SJSA1 (cell line): ENCODE data around the gene PDE10A. TPM values are rescaled to one million over a fixed set of nuclear protein-coding genes. Genes with fewer than 3 reads are reported as not detected.
A peak's percentile ranks its signal among the peaks of the same experiment; 100 is the strongest.

ENCODE experiments used
- DNase-seq, 2 experiments: peaks; one replicate each; pipeline ENCODE4 v3.0.0-alpha.2; 2015 to 2020; ENCODE audit warnings: low spot score in 2 of 2, low read depth in 1 of 2
- H3K27ac ChIP-seq: fragments of 250-450 bp; sonication (Bioruptor Pico); 2 replicates; pipeline ENCODE4 v1.5.1; 2020; ENCODE audit warnings: mild to moderate bottlenecking, moderate library complexity
- H3K27me3 ChIP-seq: fragments of 250-450 bp; sonication (Bioruptor Pico); replicated peaks from 2 replicates; pipeline ENCODE4 v1.5.1; 2020; ENCODE audit warnings: mild to moderate bottlenecking, moderate library complexity
- H3K36me3 ChIP-seq: fragments of 250-450 bp; sonication (Bioruptor Pico); 2 replicates; pipeline ENCODE4 v1.5.1; 2020; ENCODE audit warnings: mild to moderate bottlenecking
- H3K4me1 ChIP-seq: fragments of 250-450 bp; sonication (Bioruptor Pico); replicated peaks from 2 replicates; pipeline ENCODE4 v1.6.1; 2021; ENCODE audit warnings: mild to moderate bottlenecking
- H3K4me3 ChIP-seq: fragments of 250-450 bp; sonication (Bioruptor Pico); 2 replicates; pipeline ENCODE4 v1.5.1; 2020; ENCODE audit warnings: mild to moderate bottlenecking
- H3K9me3 ChIP-seq: fragments of 250-450 bp; sonication (Bioruptor Pico); replicated peaks from 2 replicates; pipeline ENCODE4 v1.5.1; 2020; ENCODE audit warnings: mild to moderate bottlenecking
- total RNA-seq: library from RNA; depleted of rRNA; stranded (reverse); fragments of >200 nt; shearing (Covaris generic); gene quantifications from 2 replicates; pipeline ENCODE4 v1.2.3, GENCODE V29; 2014

Gene PDE10A
- total RNA-seq, 1 experiment from 2014 or later = 2.4 TPM

DNA sequence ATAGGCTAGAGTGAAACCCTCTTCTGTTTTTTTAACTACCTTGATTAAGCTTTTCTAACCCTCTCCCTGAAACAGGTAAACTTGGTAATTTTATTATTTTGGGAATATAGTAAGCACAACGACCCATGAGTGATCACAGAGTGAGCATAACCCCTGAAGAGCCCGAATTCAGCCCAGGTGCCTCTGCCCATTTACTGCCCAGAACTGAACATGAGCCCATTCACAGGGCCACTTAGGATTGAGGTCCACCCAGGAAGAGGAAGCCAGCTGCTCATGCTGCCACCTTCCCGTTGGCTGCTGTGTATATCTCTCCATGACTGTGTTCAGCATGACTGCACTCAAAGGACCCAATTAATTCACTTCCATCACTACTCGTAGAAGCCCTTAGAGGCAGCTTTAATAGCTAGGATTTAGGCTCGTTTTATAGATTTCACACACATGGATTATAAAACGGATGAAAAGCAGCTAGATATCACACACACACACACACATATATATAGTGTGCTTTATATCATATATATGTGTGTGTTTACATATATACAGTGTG, 8.3 kb upstream of the PDE10A start:
- H3K27me3 ChIP-seq = peaks cover 15% of the 10 kb centered on the region

DNA sequence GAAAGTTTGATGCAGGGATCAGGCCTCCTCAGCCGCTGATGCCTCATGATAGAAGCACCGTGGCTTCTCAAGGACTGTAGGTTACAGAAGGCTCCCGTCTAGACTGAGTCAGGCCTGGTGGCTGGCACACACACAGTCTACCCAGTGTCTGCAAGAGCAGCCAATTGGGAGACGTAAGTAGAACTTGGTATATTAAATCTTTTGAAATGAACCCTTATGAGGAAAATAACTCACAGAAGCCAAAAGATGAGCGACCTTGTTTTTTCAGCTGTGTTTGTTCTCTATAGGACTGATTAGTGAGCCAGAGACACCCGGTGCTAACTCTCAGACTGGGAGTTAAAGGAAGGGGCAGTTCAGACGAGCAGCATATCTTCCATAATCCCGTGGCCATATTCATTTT, 5.9 kb upstream of the PDE10A start:
- peaks cover 6% of the 10 kb centered on the region for H3K4me1 ChIP-seq
- DNase-seq = no peak
- no peak overlapping the region for H3K4me3 ChIP-seq
- H3K36me3 ChIP-seq = no peaks in the 10 kb centered on the region
- no peak overlapping the region for H3K27ac ChIP-seq
- H3K27me3 ChIP-seq = peaks cover 39% of the 10 kb centered on the region
- H3K9me3 ChIP-seq = no peaks in the 10 kb centered on the region

More for the DNA sequence above, 8.3 kb upstream of the PDE10A start:
- Histone ChIP-seq H3K27ac (no peak overlapping the region), H3K4me3 (no peak overlapping the region), H3K36me3 (no peaks in the 10 kb centered on the region), H3K4me1 (peaks cover 4% of the 10 kb centered on the region), H3K9me3 (no peaks in the 10 kb centered on the region)
- no peak for DNase-seq

DNA sequence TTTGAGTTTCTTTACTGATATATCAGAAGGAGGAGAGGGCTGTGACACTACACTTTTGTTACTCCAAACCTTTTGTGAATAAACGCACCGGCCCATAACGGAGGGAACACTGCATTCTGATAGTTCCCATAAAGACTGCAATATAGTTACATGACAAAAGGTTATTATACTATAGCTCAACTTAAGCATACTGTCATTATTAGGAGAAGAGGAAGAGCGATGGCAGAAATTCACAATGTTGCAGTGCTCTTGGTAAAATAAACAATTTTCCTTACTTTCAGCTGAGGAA, 2.3 kb upstream of the PDE10A start:
- no peak overlapping the region for H3K27ac ChIP-seq
- no peak for DNase-seq
- H3K4me3 ChIP-seq = no peak overlapping the region
- peaks cover 34% of the 10 kb centered on the region for H3K4me1 ChIP-seq
- H3K9me3 ChIP-seq = no peaks in the 10 kb centered on the region
- peaks cover 68% of the 10 kb centered on the region for H3K27me3 ChIP-seq
- no peaks in the 10 kb centered on the region for H3K36me3 ChIP-seq

DNA sequence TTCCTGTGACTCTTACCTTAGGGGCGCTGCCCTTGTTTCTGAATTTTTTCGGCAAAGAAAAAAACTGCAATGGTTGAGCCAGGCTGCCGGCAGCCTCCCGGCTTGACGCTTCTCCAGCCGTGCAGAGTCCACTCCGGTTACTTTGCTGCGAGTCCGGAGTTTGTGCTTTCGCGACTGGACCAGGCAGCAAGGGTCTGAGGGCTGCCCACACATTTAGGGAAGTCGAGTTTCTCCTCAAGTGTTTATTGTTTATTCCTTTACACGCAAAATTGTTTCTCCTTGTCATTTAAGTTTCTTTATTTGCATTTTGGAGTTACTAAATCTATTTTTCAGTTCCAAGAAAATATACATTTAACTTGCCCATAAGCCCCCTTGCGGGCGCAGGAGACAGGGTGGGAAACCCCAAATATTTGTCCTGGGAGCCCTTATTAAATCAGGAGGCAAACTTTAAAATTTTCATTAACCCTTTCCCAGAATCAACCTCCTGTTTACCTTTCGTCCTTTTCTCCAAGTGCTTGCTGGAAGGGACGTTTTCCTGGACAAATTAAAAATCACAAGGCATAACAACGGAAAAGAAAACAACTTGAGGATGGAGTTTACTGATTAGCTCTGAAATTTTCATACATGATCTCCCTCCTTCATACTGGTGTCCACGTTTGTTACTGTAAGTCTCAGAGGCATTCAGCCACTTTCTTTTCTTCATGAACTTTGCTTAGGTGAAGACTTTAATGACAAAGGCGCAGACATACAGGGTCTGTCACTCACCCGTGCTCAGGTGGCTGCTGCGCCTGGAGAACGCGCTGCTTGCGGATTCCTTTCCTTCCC, 1.7 kb upstream of the PDE10A start:
- H3K4me1 ChIP-seq = peaks cover 36% of the 10 kb centered on the region
- peak overlapping the region; percentile 51 for H3K4me3 ChIP-seq
- no peaks in the 10 kb centered on the region for H3K36me3 ChIP-seq
- H3K27me3 ChIP-seq = peaks cover 71% of the 10 kb centered on the region
- H3K9me3 ChIP-seq = no peaks in the 10 kb centered on the region
- DNase-seq = no peak
- no peak overlapping the region for H3K27ac ChIP-seq

DNA sequence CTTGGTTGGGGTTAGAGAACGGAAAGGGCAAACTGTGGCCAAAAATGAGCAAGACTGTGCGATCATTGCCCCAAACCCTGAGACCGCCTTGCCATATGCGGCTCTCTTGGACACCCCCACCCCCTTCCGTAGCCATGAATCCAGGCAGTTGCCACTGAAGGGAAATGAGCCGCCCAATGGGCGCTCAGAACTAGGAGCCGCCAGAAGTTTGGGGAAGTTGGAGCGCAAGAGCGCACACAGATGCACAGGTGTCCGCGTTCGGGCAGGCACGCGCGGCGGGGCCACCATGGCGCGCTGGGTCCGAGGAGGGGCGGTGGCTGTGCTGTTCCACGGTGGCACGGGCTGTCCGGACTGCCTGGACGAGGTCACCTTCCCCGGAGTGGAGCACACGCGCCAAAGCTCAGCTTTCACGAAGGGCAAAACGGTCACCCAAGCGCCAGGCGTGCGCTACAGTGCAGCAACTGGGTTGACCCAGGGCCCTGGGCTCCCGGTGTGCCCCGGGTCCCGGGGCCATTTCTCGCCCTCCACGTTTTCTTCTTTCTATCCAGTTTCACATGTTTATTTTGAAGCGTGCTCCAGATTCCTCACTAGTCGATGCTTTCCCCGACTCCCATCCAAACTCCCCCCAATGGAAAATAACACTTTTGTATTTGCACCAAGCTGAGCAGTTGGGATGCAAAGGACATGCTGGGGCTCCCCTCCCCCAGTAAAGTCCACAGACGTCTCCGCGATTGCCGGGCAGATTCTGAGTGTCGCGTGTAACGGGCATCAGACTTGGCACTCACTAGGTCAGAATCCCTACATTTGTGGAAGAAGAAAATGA, 906 bp upstream of the PDE10A start:
- Histone ChIP-seq H3K36me3 (no peaks in the 10 kb centered on the region), H3K27ac (no peak overlapping the region), H3K4me1 (peaks cover 36% of the 10 kb centered on the region), H3K4me3 (peak overlapping the region; percentile 51), H3K27me3 (peaks cover 79% of the 10 kb centered on the region), H3K9me3 (no peaks in the 10 kb centered on the region)
- DNase-seq = peak in 1 of 2 experiments; percentile 28

DNA sequence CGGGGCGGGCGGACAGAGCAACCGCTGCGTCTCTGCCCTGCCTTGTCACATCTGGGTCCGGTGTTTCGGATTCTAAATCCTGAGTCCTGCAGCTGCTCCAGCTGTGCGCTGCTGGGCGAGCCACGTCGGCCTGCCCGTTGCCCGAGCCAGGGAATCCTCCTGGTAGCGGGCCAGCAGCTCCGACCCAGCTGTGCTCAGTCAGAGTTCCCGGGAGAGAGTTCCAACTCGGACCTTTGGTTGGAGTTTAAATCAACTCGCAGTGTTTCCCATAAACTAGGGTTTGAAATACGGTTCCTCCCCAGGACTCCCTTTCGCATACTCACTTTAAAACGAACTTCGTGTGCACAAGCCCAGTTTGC, 315 bp upstream of the PDE10A start:
- H3K27ac ChIP-seq = no peak overlapping the region
- H3K4me1 ChIP-seq = peaks cover 36% of the 10 kb centered on the region
- H3K27me3 ChIP-seq = peaks cover 85% of the 10 kb centered on the region
- H3K36me3 ChIP-seq = no peaks in the 10 kb centered on the region
- no peaks in the 10 kb centered on the region for H3K9me3 ChIP-seq
- peak overlapping the region; percentile 51 for H3K4me3 ChIP-seq
- DNase-seq = peak in 1 of 2 experiments; percentile 34

DNA sequence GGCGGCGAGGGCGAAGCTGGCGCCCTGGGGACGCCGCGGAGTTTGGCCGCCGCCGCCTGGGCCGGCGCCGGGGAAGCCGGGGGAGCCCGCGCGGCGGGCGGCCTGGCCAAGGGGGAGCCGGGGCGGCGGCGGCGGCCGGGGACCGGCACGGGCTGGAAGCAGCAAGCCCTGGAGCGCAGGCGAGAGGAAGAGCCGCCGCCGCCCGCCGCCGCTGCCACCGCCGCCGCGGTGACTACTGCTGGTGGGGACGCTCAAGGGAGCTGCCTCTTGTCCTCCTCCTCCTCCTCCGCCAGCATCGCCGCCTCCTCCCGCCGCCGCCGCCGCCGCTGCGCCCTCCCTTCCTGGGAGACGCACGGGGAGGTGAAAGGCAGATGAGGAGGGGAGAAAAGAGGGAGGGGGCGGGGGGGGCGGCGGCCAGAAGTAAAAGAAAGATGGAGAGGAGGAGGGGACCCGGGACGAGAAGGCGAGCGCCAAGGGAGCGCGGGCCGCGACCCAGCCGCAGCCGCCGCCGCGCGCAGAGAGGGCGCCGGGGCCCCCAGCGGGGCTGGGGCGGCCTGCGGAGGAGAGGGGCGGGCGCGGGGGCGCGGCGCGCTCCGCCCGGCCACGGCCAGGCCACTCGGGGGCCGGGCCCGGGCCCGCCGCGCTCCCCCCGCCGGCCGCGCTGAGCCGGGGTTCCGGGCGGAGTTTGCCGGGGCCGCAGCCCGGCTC, 846 bp downstream of the PDE10A start:
- Histone ChIP-seq H3K27me3 (peaks cover 88% of the 10 kb centered on the region), H3K4me3 (peak overlapping the region; percentile 51), H3K4me1 (peaks cover 36% of the 10 kb centered on the region), H3K9me3 (no peaks in the 10 kb centered on the region), H3K27ac (no peak overlapping the region), H3K36me3 (no peaks in the 10 kb centered on the region)
- DNase-seq = no peak

DNA sequence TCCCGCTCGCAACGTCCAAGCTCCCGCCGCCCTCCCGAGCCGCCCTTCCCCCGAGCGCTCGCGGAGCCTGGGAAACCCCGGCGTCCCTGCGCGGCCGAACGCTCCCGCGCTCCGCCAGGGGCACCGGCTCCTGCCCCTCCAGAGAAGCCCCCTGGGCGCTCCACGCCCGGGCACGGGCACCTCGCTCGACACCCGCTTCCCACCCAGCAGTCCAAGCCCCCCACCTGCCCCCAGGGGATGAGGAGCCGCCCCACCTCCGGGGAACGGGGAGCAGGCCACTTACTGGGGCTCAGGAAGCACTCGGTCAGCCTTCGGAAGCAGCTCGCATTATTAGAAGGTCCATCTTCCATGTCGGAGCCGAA, 1.4 kb downstream of the PDE10A start:
- peaks cover 91% of the 10 kb centered on the region for H3K27me3 ChIP-seq
- no peak for DNase-seq
- H3K36me3 ChIP-seq = no peaks in the 10 kb centered on the region
- H3K4me1 ChIP-seq = peaks cover 36% of the 10 kb centered on the region
- no peak overlapping the region for H3K27ac ChIP-seq
- H3K9me3 ChIP-seq = no peaks in the 10 kb centered on the region
- H3K4me3 ChIP-seq = peak overlapping the region; percentile 51

DNA sequence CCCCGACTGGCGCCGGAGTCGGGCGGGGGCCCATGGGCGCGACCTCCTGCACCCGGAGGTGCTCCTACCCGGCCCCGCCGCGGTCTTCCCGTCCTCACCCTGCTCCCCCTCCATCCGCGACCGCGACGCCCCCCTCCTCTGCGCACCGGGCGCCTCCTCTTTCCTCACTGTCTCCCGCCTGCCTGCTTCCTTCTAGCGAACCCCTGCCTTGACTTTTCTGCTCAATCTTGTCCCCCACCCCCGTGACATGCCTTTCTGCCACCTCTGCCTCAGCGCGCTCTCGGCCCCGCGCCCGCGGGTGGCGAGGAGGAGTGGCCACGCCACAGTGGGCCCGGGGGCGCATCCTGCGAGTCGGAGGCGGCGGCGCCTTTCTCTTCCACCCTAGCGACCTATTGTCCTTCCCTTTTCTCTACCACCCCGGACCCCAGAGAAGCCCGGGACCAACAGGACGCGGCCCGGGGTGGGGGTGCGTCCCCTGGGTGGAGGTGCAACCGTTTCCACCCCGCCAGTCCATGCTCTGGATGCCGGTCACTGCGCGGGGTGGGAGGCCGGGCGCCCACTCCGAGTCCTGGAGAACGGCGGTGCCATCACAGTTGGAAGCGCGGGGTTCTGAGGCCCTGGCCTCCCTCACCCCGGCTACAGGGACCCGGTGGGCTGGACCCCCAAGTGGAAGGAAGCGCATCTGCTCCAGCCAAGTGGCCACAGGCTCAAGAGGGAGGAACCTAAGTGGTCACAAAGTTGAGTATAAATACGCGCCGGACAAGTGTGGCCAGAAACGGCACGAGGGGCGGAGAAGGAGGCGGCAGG, 2.0 kb downstream of the PDE10A start:
- peaks cover 36% of the 10 kb centered on the region for H3K4me1 ChIP-seq
- DNase-seq = no peak
- H3K4me3 ChIP-seq = peak overlapping the region; percentile 51
- no peak overlapping the region for H3K27ac ChIP-seq
- H3K36me3 ChIP-seq = no peaks in the 10 kb centered on the region
- H3K9me3 ChIP-seq = no peaks in the 10 kb centered on the region
- H3K27me3 ChIP-seq = peaks cover 86% of the 10 kb centered on the region

DNA sequence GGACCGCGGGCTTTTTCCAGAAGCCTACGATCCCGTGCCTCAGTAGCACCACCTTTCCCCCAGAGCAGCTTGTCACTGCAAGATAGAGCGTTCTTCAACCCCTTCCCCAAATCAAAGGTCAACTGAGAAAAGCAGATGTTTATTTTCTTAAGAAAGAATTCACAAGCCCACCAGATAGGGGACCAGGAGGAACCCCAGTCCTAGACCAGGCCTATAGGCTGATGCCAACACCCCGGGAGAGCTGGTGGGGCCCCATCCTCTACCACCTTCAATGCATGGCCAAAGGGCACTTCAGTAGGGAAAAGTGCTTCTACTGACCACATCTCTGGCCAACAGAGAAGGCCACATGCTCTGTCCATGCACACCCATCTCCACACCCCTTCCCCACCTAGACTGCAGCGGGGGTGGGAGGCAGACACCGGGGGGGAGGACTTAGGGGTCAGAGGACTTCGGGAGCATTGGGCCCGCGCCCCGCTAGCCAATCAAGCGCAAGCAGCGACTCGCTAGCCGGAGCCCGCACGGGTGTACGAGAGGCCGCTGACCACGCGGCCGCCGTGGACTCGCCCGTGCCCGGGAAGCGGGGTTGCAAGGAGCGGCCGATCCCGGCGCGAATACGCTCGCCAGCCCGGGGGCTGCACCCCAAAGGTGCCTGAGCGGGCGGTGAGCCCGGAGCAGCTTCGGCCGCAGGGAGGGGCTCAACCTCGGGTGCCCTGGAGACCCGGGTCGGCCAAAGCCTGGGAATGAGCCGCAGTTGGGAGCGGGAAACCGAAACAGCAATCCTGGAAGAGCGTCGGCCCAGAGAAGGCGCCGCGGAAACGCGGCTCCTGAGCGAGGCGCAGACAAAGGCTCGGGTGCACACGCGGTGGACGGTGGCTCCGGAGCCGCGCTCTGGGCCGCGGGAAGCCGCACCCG, 2.8 kb downstream of the PDE10A start:
- no peaks in the 10 kb centered on the region for H3K36me3 ChIP-seq
- no peak overlapping the region for H3K27ac ChIP-seq
- peaks cover 77% of the 10 kb centered on the region for H3K27me3 ChIP-seq
- H3K9me3 ChIP-seq = no peaks in the 10 kb centered on the region
- H3K4me1 ChIP-seq = peaks cover 36% of the 10 kb centered on the region
- no peak for DNase-seq
- H3K4me3 ChIP-seq = peak overlapping the region; percentile 51

DNA sequence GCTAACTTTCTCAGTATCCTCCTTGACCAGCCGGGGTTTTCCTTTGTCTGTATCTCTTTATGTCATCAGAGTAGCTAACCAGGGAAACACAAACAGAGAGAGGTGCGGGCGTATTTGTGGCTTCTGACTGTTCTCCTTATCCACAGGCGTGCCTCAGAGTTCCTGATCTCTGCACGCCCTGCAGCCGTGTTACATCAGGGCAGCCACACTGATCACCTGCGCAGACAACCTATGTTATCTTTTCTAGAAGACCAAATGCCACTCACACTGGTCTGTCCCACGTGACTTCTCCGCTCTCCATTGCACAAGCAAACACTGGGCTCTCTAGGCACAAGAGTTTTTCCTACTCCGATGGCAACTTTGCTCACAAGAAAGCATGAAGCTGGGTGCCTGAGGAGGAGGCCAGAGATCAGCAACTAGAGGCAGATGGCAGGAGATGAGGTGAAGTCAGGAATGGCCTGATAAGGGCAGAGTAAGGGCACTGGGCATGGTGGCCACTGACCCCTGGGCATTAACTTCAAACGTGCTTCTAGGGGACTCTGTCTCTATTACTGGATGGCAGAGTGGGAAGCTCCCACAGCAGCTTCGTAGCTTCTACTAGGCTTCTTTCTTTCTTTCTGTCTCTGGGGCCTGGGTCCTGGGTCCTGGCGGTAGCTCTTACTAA, 4.5 kb downstream of the PDE10A start:
- H3K27me3 ChIP-seq = peaks cover 61% of the 10 kb centered on the region
- H3K36me3 ChIP-seq = no peaks in the 10 kb centered on the region
- no peak overlapping the region for H3K27ac ChIP-seq
- H3K4me1 ChIP-seq = peaks cover 27% of the 10 kb centered on the region
- no peak for DNase-seq
- H3K9me3 ChIP-seq = no peaks in the 10 kb centered on the region
- H3K4me3 ChIP-seq = no peak overlapping the region

DNA sequence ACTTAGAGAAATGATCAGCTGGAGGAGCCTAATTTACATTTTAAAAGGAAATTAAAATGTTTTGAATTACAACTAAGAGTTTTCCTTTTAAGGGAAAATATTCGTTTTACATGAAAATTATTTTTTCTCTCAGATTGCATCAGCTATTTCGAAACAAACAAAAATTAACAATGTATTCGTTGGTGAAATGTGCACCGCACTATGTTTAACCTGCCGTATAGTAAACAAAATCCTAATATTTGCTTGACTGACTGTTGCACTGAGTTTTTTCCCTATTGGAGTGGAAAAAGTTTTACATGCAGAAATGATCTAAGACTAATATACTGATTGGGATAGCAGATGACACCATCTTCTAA, 5.7 kb downstream of the PDE10A start:
- Histone ChIP-seq H3K9me3 (no peaks in the 10 kb centered on the region), H3K27ac (no peak overlapping the region), H3K4me3 (no peak overlapping the region), H3K36me3 (no peaks in the 10 kb centered on the region), H3K4me1 (peaks cover 22% of the 10 kb centered on the region), H3K27me3 (peaks cover 58% of the 10 kb centered on the region)
- DNase-seq = no peak
